GM12878 (cell line): Measurements from ENCODE around the gene NFKBIA. TPM values are rescaled to one million over a fixed set of nuclear protein-coding genes. Genes with fewer than 3 reads are reported as not detected.

ENCODE experiments used
- CEBPB ChIP-seq, 2 experiments: fragments of 150-350 bp in 1 of 2; IDR thresholded peaks; 2 replicates each; pipeline ENCODE4 v1.6.1; 2012 to 2014; ENCODE audit warnings: low read depth in 2 of 2, low read length in 2 of 2, borderline replicate concordance in 1 of 2, inconsistent platforms in 1 of 2
- EED ChIP-seq: sonication (generic); IDR thresholded peaks from 2 replicates; pipeline ENCODE4 v1.6.1; 2016; ENCODE audit warnings: antibody characterized with exemption, low read depth
- FOS ChIP-seq: IDR thresholded peaks from 3 replicates; pipeline ENCODE4 v1.6.1; 2011; ENCODE audit warnings: borderline replicate concordance; ENCODE audit not compliant: insufficient read length; ENCODE audit errors: extremely low read depth
- LARP7 ChIP-seq: fragments of 450-650 bp; IDR thresholded peaks from 2 replicates; pipeline ENCODE4 v1.6.1; 2017; ENCODE audit warnings: mild to moderate bottlenecking
- NFYA ChIP-seq: IDR thresholded peaks from 2 replicates; pipeline ENCODE4 v1.6.1; 2011; ENCODE audit warnings: low read depth, mild to moderate bottlenecking, low read length, improper control_type of control experiment, borderline replicate concordance
- SMARCA5 ChIP-seq: fragments of 450-650 bp; IDR thresholded peaks from 2 replicates; pipeline ENCODE4 v1.6.1; 2017; ENCODE audit warnings: mild to moderate bottlenecking
- SUZ12 ChIP-seq: fragments of 200-600 bp; sonication (generic); IDR thresholded peaks from one replicate; pipeline ENCODE4 v1.6.1; 2018; ENCODE audit warnings: antibody characterized with exemption, mild to moderate bottlenecking; ENCODE audit not compliant: unreplicated experiment
- TCF3 ChIP-seq: IDR thresholded peaks from 2 replicates; pipeline ENCODE4 v1.6.1; 2012; ENCODE audit warnings: low read depth, mild to moderate bottlenecking, low read length, borderline replicate concordance; ENCODE audit not compliant: insufficient read depth
- YY1 ChIP-seq: IDR thresholded peaks from 2 replicates; pipeline ENCODE4 v1.6.1; 2011; ENCODE audit warnings: low read depth, mild to moderate bottlenecking, low read length
- polyA plus RNA-seq, 11 experiments: library from polyadenylated mRNA; depleted of rRNA in 4 of 11; unstranded in 6 of 11; stranded (reverse) in 5 of 11; fragments of >200 nt; fragmentation: Nextera tagmentation in 4 of 11; fragmentation: Illumina TruSeq in 1 of 11; extraction: Ambion mirVana in 4 of 11; extraction: Trizol in 1 of 11; gene quantifications; 1 replicate in 1 of 11; 2 replicates in 10 of 11; pipeline versions ENCODE4 v1.2.1 to v1.2.3, GENCODE V29; 2011 to 2016; ENCODE audit warnings: inconsistent platforms in 2 of 11, missing spikeins in 2 of 11, low read depth in 1 of 11
- total RNA-seq, 4 experiments: library from RNA; depleted of rRNA in 3 of 4; stranded (reverse); fragments of >200 nt in 3 of 4; fragmentation: Illumina TruSeq in 1 of 4; extraction: Trizol in 1 of 4; gene quantifications; 2 replicates each; pipeline versions ENCODE4 v1.2.1 to v1.2.3, GENCODE V29; 2013 to 2021
- TF ChIP-seq, protein P1 (sequence below): fragments of 450-650 bp; IDR thresholded peaks from 2 replicates; pipeline ENCODE4 v1.6.1; 2017; ENCODE audit warnings: antibody characterized with exemption, mild to moderate bottlenecking, moderate library complexity
- TF ChIP-seq, protein P2 (sequence below): fragments of 450-650 bp; formaldehyde crosslinking; IDR thresholded peaks from 2 replicates; pipeline ENCODE4 v1.5.0; 2022; ENCODE audit warnings: mild to moderate bottlenecking, missing genetic modification characterization
- TF ChIP-seq, protein P3 (sequence below): fragments of 450-650 bp; IDR thresholded peaks from 2 replicates; pipeline ENCODE4 v1.6.1; 2017; ENCODE audit warnings: mild to moderate bottlenecking, moderate library complexity
- TF ChIP-seq, protein P4 (sequence below): fragments of 450-650 bp; IDR thresholded peaks from 2 replicates; pipeline ENCODE4 v1.6.1; 2017; ENCODE audit warnings: mild to moderate bottlenecking
- TF ChIP-seq, protein P5 (sequence below): IDR thresholded peaks from 2 replicates; pipeline ENCODE4 v1.6.1; 2011; ENCODE audit warnings: low read depth, low read length, improper control_type of control experiment, borderline replicate concordance

NFKBIA gene
- total and polyA plus RNA-seq, 10 of the 15 experiments (the other 5 are each of a cell fraction or from before 2014, with no cell fraction given) = 123 to 419 (median 267) TPM

DNA sequence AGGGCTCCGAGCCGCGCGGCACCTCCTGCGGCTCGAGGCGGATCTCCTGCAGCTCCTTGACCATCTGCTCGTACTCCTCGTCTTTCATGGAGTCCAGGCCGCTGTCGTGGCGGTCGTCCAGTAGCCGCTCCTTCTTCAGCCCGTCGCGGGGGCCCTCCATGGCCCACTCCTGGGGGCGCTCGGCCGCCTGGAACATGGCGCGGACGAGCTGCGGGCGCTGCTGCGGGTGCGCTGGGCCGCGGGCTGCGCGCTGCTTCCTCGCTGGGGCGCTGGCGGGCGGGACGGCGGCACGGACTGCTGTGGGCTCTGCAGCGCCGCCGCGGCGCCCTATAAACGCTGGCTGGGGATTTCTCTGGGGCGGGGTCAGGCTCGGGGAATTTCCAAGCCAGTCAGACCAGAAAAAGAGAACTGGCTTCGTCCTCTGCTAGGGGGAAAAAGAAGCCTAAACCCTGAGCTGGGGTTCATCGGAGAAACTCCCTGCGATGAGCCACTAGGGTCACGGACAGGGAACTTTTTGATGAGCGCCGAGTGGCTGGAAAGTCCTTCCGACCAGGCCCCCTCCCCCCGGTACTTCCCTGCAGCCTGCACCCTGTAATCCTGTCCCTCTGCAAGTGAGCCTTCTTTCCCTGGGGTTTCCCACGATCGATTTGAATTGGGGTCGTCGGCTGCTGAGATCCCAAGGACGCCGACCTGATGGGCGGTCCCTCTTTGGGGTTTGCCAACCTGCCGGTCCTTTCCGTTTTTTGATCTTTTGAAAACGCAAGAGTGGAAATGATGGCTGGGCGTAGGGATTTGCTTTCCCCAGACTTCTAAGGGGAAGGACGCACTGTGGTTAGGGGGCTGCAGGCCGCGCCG is at the start of gene NFKBIA (continued):
- no peak for TF ChIP-seq NFYA
- TF ChIP-seq LARP7 = peak; percentile 97
- TF ChIP-seq, protein P1, sequence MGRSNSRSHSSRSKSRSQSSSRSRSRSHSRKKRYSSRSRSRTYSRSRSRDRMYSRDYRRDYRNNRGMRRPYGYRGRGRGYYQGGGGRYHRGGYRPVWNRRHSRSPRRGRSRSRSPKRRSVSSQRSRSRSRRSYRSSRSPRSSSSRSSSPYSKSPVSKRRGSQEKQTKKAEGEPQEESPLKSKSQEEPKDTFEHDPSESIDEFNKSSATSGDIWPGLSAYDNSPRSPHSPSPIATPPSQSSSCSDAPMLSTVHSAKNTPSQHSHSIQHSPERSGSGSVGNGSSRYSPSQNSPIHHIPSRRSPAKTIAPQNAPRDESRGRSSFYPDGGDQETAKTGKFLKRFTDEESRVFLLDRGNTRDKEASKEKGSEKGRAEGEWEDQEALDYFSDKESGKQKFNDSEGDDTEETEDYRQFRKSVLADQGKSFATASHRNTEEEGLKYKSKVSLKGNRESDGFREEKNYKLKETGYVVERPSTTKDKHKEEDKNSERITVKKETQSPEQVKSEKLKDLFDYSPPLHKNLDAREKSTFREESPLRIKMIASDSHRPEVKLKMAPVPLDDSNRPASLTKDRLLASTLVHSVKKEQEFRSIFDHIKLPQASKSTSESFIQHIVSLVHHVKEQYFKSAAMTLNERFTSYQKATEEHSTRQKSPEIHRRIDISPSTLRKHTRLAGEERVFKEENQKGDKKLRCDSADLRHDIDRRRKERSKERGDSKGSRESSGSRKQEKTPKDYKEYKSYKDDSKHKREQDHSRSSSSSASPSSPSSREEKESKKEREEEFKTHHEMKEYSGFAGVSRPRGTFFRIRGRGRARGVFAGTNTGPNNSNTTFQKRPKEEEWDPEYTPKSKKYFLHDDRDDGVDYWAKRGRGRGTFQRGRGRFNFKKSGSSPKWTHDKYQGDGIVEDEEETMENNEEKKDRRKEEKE = 0 out of 2 replicates have a peak, but pooled peaks have one; percentile 68
- TF ChIP-seq, protein P2, sequence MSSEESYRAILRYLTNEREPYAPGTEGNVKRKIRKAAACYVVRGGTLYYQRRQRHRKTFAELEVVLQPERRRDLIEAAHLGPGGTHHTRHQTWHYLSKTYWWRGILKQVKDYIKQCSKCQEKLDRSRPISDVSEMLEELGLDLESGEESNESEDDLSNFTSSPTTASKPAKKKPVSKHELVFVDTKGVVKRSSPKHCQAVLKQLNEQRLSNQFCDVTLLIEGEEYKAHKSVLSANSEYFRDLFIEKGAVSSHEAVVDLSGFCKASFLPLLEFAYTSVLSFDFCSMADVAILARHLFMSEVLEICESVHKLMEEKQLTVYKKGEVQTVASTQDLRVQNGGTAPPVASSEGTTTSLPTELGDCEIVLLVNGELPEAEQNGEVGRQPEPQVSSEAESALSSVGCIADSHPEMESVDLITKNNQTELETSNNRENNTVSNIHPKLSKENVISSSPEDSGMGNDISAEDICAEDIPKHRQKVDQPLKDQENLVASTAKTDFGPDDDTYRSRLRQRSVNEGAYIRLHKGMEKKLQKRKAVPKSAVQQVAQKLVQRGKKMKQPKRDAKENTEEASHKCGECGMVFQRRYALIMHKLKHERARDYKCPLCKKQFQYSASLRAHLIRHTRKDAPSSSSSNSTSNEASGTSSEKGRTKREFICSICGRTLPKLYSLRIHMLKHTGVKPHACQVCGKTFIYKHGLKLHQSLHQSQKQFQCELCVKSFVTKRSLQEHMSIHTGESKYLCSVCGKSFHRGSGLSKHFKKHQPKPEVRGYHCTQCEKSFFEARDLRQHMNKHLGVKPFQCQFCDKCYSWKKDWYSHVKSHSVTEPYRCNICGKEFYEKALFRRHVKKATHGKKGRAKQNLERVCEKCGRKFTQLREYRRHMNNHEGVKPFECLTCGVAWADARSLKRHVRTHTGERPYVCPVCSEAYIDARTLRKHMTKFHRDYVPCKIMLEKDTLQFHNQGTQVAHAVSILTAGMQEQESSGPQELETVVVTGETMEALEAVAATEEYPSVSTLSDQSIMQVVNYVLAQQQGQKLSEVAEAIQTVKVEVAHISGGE (CRISPR knock-in tag) = peak; percentile 18; the same call in 1 of the 2 replicates
- TF ChIP-seq SMARCA5 = peak; percentile 90
- no peak for TF ChIP-seq FOS
- TF ChIP-seq, protein P3, sequence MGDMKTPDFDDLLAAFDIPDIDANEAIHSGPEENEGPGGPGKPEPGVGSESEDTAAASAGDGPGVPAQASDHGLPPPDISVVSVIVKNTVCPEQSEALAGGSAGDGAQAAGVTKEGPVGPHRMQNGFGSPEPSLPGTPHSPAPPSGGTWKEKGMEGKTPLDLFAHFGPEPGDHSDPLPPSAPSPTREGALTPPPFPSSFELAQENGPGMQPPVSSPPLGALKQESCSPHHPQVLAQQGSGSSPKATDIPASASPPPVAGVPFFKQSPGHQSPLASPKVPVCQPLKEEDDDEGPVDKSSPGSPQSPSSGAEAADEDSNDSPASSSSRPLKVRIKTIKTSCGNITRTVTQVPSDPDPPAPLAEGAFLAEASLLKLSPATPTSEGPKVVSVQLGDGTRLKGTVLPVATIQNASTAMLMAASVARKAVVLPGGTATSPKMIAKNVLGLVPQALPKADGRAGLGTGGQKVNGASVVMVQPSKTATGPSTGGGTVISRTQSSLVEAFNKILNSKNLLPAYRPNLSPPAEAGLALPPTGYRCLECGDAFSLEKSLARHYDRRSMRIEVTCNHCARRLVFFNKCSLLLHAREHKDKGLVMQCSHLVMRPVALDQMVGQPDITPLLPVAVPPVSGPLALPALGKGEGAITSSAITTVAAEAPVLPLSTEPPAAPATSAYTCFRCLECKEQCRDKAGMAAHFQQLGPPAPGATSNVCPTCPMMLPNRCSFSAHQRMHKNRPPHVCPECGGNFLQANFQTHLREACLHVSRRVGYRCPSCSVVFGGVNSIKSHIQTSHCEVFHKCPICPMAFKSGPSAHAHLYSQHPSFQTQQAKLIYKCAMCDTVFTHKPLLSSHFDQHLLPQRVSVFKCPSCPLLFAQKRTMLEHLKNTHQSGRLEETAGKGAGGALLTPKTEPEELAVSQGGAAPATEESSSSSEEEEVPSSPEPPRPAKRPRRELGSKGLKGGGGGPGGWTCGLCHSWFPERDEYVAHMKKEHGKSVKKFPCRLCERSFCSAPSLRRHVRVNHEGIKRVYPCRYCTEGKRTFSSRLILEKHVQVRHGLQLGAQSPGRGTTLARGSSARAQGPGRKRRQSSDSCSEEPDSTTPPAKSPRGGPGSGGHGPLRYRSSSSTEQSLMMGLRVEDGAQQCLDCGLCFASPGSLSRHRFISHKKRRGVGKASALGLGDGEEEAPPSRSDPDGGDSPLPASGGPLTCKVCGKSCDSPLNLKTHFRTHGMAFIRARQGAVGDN = peak; percentile 97
- peak; percentile 97 for TF ChIP-seq TCF3
- peak; percentile 91 for TF ChIP-seq YY1
- TF ChIP-seq, protein P4, sequence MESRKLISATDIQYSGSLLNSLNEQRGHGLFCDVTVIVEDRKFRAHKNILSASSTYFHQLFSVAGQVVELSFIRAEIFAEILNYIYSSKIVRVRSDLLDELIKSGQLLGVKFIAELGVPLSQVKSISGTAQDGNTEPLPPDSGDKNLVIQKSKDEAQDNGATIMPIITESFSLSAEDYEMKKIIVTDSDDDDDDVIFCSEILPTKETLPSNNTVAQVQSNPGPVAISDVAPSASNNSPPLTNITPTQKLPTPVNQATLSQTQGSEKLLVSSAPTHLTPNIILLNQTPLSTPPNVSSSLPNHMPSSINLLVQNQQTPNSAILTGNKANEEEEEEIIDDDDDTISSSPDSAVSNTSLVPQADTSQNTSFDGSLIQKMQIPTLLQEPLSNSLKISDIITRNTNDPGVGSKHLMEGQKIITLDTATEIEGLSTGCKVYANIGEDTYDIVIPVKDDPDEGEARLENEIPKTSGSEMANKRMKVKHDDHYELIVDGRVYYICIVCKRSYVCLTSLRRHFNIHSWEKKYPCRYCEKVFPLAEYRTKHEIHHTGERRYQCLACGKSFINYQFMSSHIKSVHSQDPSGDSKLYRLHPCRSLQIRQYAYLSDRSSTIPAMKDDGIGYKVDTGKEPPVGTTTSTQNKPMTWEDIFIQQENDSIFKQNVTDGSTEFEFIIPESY = no peak
- TF ChIP-seq SUZ12 = no peak
- TF ChIP-seq, protein P5, sequence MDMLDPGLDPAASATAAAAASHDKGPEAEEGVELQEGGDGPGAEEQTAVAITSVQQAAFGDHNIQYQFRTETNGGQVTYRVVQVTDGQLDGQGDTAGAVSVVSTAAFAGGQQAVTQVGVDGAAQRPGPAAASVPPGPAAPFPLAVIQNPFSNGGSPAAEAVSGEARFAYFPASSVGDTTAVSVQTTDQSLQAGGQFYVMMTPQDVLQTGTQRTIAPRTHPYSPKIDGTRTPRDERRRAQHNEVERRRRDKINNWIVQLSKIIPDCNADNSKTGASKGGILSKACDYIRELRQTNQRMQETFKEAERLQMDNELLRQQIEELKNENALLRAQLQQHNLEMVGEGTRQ = peak; percentile 18; the same call in 1 of the 2 replicates
- TF ChIP-seq EED = peak; percentile 95
- TF ChIP-seq CEBPB (IDR thresholded peaks at IDR 0.05; ENCODE audit: borderline replicate concordance in 1 of 2, low read depth in 2 of 2, low read length in 2 of 2) = no peak
